Measurements from ENCODE around the gene RBM18.

- TF ChIP-seq CTCF (conservative IDR thresholded peaks at IDR 0.05; ENCODE audit: low read depth in 2 of 2) (no peak), JUNB (IDR thresholded peaks at IDR 0.05; ENCODE audit: unreplicated experiment) (no peak), POLR2AphosphoS5 (IDR thresholded peaks at IDR 0.05; ENCODE audit: low read depth) (no peak), EZH2phosphoT487 (IDR thresholded peaks at IDR 0.05; ENCODE audit: unreplicated experiment) (no peak), EZH2 (IDR thresholded peaks at IDR 0.05; ENCODE audit: low read depth, unreplicated experiment) (no peak), ZNF331 (CRISPR knock-in tag; IDR thresholded peaks at IDR 0.05; ENCODE audit: low read depth) (no peak), REST (IDR thresholded peaks at IDR 0.05; ENCODE audit: unreplicated experiment) (no peak)
Observed at GRCh38 chr9:122239722-122240121, 24.9 kb downstream of the RBM18 start.

Measured in GM23338 (cell line).